ENCODE results near the gene ADAM15.

ADAM15 gene

DNA sequence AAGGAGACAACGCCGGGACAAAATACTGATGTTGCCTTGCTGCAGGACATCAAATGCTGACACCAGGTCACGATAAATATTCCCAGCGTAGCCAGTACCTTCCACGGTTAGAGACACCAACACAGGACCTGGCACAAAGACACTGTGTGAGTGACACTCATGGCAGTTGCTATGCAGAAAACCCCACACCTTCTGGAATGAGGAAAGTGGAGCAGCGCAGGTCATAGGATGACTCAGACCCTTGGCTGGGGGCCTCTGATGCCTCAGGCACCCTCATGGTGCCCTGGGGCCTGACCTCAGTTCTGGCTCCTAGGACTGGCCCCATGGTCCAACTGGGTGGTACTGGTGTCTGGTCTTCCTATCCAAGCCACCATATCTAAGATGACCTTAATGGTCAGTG, 24.5 kb upstream of the ADAM15 start:
- POLR2A ChIA-PET = interaction anchor here (0.7 kb wide), 1 partner anchor 156 kb away, joined by 3 read pairs; the partner anchor contains the start of gene KCNN3
- TF ChIP-seq, protein P1, sequence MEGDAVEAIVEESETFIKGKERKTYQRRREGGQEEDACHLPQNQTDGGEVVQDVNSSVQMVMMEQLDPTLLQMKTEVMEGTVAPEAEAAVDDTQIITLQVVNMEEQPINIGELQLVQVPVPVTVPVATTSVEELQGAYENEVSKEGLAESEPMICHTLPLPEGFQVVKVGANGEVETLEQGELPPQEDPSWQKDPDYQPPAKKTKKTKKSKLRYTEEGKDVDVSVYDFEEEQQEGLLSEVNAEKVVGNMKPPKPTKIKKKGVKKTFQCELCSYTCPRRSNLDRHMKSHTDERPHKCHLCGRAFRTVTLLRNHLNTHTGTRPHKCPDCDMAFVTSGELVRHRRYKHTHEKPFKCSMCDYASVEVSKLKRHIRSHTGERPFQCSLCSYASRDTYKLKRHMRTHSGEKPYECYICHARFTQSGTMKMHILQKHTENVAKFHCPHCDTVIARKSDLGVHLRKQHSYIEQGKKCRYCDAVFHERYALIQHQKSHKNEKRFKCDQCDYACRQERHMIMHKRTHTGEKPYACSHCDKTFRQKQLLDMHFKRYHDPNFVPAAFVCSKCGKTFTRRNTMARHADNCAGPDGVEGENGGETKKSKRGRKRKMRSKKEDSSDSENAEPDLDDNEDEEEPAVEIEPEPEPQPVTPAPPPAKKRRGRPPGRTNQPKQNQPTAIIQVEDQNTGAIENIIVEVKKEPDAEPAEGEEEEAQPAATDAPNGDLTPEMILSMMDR (IDR thresholded peaks at IDR 0.05; ENCODE audit: control extremely low read depth, extremely low read depth, low read depth, missing control alignments) = no peak
- no peak for DNase-seq (ENCODE audit: extremely low spot score)
- CTCF ChIA-PET = interaction anchor here (1.1 to 2.9 kb wide), 4 partner anchors 9 to 25 kb away, joined by 3 to 10 read pairs (median 4); partner anchors contain the start of gene ADAM15

DNA sequence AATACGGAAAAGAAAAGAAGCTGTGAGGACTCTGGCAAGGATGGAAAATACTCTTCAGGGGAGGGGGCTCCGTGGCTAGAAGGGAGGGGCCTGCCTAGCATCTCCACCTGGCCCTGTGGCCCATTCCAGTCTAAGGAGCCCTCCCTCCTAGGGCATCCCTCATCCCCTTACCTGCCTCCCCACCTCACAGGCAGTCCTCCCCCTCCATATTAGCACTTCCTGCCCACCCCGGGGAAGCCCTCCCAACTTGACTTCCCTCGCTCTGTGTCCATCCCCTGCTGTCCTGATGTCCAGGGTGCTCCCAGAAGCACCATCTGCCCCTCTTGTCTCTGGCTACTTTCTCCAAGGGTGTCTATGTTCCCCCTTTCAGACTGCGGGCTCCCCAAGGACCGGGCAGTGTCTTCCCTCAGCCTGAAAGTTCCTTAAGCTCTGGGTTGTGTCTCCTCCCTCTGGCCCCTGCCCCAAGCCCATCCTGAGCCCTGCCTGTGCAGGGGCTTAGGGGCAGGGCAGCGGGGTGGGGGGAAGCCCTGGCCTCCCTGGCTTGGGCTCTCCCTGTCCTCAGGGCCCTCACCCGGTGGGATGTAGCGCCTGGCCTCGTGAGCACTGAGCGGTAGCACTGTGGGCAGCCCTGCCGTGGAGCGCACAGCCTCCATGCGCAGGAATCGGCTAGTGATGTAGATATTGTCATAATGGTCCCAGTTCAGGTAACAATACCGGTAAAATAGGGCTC, 21.4 kb upstream of the ADAM15 start:
- CTCF ChIA-PET = interaction anchor here (1.0 to 3.2 kb wide), 6 partner anchors 10 to 56 kb away, joined by 3 to 24 read pairs (median 4); partner anchors contain the start of gene CKS1B
- TF ChIP-seq, protein P1 (IDR thresholded peaks at IDR 0.05; ENCODE audit: control extremely low read depth, extremely low read depth, low read depth, missing control alignments) = no peak
- POLR2A ChIA-PET = no interaction called here
- DNase-seq (ENCODE audit: extremely low spot score) = no peak

DNA sequence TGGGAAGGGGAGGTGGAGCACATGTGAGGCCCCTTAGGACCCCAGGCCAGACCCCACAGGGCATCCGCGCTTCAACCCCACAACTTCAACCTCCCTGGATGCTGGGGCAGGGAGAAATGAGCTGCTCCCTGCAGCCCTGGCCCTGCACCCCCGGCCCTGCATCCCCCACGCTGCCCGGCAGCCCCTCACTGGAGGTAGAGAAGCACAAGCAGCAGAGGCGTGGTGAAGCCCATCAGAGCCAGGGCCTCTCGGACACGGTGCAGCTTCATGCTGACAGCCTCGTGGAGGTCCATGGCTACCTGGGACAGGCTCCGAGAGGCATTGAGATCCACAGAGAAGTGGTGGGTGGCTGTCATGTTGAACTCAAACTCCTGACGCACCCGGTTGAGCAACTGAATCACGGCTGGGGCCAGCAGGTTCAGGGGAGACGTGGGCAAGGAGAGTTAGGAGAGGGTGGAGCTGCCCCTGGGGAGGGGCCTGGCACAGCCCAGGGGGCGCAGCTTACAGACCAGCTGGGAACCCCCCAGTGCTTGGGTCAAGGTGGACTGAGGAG, 20.8 kb upstream of the ADAM15 start:
- ChIA-PET CTCF (interaction anchor here (1.0 to 3.2 kb wide), 6 partner anchors 10 to 56 kb away, joined by 3 to 24 read pairs (median 4); partner anchors contain the start of gene CKS1B), POLR2A (no interaction called here)
- TF ChIP-seq, protein P1 (IDR thresholded peaks at IDR 0.05; ENCODE audit: control extremely low read depth, extremely low read depth, low read depth, missing control alignments) = no peak
- DNase-seq (ENCODE audit: extremely low spot score) = no peak

- CTCF ChIA-PET = interaction anchor here (1.0 to 3.2 kb wide), 5 partner anchors 13 to 57 kb away, joined by 3 to 24 read pairs (median 3); partner anchors contain the start of gene CKS1B
- DNase-seq (ENCODE audit: extremely low spot score) = no peak
- POLR2A ChIA-PET = no interaction called here
- TF ChIP-seq, protein P1 (IDR thresholded peaks at IDR 0.05; ENCODE audit: control extremely low read depth, extremely low read depth, low read depth, missing control alignments) = no peak
These were observed 20.2 kb upstream of the ADAM15 start for GRCh38 chr1:155030899-155031298.

- CTCF ChIA-PET = interaction anchor here (1.2 to 4.4 kb wide), 5 partner anchors 11 to 135 kb away, joined by 3 to 22 read pairs (median 4); partner anchors contain the start of gene ADAM15
- POLR2A ChIA-PET = no interaction called here
- no peak for DNase-seq (ENCODE audit: extremely low spot score)
- TF ChIP-seq, protein P1 (IDR thresholded peaks at IDR 0.05; ENCODE audit: control extremely low read depth, extremely low read depth, low read depth, missing control alignments) = no peak
These were observed 18.2 kb upstream of the ADAM15 start for GRCh38 chr1:155032886-155033285.

GRCh38 chr1:155033524-155033923, 17.6 kb upstream of the ADAM15 start, which contains the start of the genes DCST1 and DCST2:
TSS of gene DCST1 (plus strand) at chr1:155033824. CDS start at chr1:155034037, 213 bp downstream.
TSS of gene DCST2 (minus strand) at chr1:155033781. CDS start at chr1:155033701, 80 bp downstream.
- POLR2A ChIA-PET = no interaction called here
- CTCF ChIA-PET = interaction anchor here (1.2 to 4.4 kb wide), 5 partner anchors 10 to 134 kb away, joined by 3 to 22 read pairs (median 4); partner anchors contain the start of gene ADAM15
- DNase-seq (ENCODE audit: extremely low spot score) = no peak
- TF ChIP-seq, protein P1 (IDR thresholded peaks at IDR 0.05; ENCODE audit: control extremely low read depth, extremely low read depth, low read depth, missing control alignments) = no peak
